C4-2B (cell line): ENCODE results near the gene LIM2.

Source experiments
- CTCF ChIP-seq: fragments of 450-650 bp; conservative IDR thresholded peaks from 2 replicates; pipeline ENCODE4 v1.5.1; 2017; ENCODE audit warnings: mild to moderate bottlenecking
- ZFX ChIP-seq: fragments of 450-650 bp; IDR thresholded peaks from 2 replicates; pipeline ENCODE4 v1.6.1; 2017

- TF ChIP-seq CTCF = no peak
- no peak for TF ChIP-seq ZFX
Observed at GRCh38 chr19:51372649-51373504, 14.9 kb downstream of the LIM2 start, which contains the start of gene NKG7.
